ENCODE results near the gene DMBT1. TPM values are rescaled to one million over a fixed set of nuclear protein-coding genes. Genes with fewer than 3 reads are reported as not detected.

Gene DMBT1
- total RNA-seq, result not detected
- not detected for polyA plus RNA-seq

DNA sequence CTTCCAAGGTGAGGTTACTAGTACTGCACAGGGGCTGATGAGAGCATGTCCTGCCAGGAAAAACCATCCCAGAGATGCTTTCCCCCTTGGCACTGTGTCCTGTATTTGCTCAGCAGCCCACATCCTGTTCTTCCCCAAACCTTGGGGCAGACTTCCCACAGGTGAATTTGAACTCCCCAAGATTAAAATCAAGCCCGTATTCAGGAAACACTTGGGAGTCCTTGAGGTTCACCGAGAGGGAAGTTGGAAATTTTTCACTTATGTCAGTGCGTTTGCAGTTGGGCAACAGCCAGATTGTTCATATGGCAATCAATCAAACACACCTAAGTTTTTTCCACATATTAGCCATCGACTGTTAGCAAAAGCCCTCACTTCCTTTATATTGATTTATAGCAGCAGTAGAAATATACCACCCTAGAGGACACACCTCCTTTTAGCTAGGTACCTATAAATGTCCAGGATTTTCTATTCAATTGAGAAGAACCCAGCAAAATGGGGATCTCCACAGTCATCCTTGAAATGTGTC is at the start of gene DMBT1:
DMBT1 (plus strand) TSS at position 476 of the 526 bp plus-strand sequence; CDS start at position 493, 17 bp downstream.
- peaks cover 30 to 54% (median 39%) of the 10 kb centered on the region in 4 donors for H3K4me1 Mint-ChIP-seq
- intact Hi-C loops (cut with micrococcal nuclease), result loop anchor here (10.0 kb wide), 1 partner anchor 574 kb away; the partner anchor contains the start of gene HMX3
- Histone ChIP-seq H3K9me3 (ENCODE audit: control insufficient read depth in 1 of 2, low read length in 2 of 2) (no peaks in the 10 kb centered on the region), H3K4me1 (ENCODE audit: insufficient read depth, low read length) (peaks cover 31% of the 10 kb centered on the region), H3K4me3 (ENCODE audit: low read length in 2 of 2) (no peak within 1 kb of the TSS), H3K27ac (ENCODE audit: low read depth, low read length) (no peak within 1 kb of the TSS), H3K36me3 (ENCODE audit: insufficient read depth, low read length) (no peaks in the 10 kb centered on the region), H3K27me3 (ENCODE audit: insufficient read depth, low read length) (no peaks in the 10 kb centered on the region)
- no peaks in the 10 kb centered on the region for H3K36me3 Mint-ChIP-seq
- no peak for DNase-seq
- no peaks in the 10 kb centered on the region for H3K27me3 Mint-ChIP-seq
- ChIA-PET CTCF (ENCODE audit: partially characterized antibody) (interaction anchor here (1.0 to 1.6 kb wide), 2 partner anchors 8 to 61 kb away, joined by 3 to 4 read pairs; no protein-coding TSS in a partner anchor), POLR2A (ENCODE audit: partially characterized antibody) (no interaction called here)
- H3K4me3 Mint-ChIP-seq, result no peak within 1 kb of the TSS
- no peaks in the 10 kb centered on the region for H3K9me3 Mint-ChIP-seq
- H3K27ac Mint-ChIP-seq, result peak within 1 kb of the TSS in 5 of 7 donors; percentile 16 to 79 (median 38)

DNA sequence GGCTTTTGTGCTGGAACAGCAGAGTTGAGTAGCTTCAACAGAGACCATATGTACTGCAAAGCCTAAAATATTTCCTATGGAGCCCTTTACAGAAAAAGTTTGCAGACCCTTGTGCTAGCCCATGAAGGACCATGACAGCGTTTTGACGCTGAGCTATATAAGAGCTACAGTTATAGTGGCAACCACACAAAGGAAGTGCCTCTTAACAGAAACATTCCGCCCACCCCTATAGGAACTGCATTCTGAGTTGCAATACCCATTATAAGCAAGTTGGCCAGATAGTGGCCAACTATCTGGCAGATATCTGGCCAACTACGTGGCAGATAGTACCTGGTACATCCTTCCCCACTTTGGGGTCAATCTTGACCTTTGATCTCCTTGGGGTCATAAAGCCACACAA is 47.5 kb upstream of the DMBT1 start:
- no peaks in the 10 kb centered on the region for H3K27me3 Mint-ChIP-seq
- Histone ChIP-seq H3K27me3 (ENCODE audit: insufficient read depth, low read length) (no peaks in the 10 kb centered on the region), H3K4me3 (ENCODE audit: low read length in 2 of 2) (no peak overlapping the region), H3K27ac (ENCODE audit: low read depth, low read length) (no peak overlapping the region), H3K4me1 (ENCODE audit: insufficient read depth, low read length) (peaks cover 44% of the 10 kb centered on the region), H3K9me3 (ENCODE audit: control insufficient read depth in 1 of 2, low read length in 2 of 2) (no peaks in the 10 kb centered on the region), H3K36me3 (ENCODE audit: insufficient read depth, low read length) (no peaks in the 10 kb centered on the region)
- H3K27ac Mint-ChIP-seq, result no peak overlapping the region
- intact Hi-C loops (cut with micrococcal nuclease), result no loop called here
- no peaks in the 10 kb centered on the region for H3K9me3 Mint-ChIP-seq
- H3K4me3 Mint-ChIP-seq, result peak overlapping the region in 1 of 8 donors; percentile 35
- peaks cover 31 to 49% (median 43%) of the 10 kb centered on the region in 4 donors for H3K4me1 Mint-ChIP-seq
- no peaks in the 10 kb centered on the region for H3K36me3 Mint-ChIP-seq
- POLR2A ChIA-PET (ENCODE audit: partially characterized antibody), result interaction anchor here (0.7 kb wide), 1 partner anchor 28 kb away, joined by 3 read pairs; no protein-coding TSS in a partner anchor
- CTCF ChIA-PET (ENCODE audit: partially characterized antibody), result interaction anchor here (0.6 to 3.9 kb wide), 6 partner anchors 10 to 1891 kb away, joined by 3 to 27 read pairs (median 3); no protein-coding TSS in a partner anchor
- DNase-seq, result no peak

DNA sequence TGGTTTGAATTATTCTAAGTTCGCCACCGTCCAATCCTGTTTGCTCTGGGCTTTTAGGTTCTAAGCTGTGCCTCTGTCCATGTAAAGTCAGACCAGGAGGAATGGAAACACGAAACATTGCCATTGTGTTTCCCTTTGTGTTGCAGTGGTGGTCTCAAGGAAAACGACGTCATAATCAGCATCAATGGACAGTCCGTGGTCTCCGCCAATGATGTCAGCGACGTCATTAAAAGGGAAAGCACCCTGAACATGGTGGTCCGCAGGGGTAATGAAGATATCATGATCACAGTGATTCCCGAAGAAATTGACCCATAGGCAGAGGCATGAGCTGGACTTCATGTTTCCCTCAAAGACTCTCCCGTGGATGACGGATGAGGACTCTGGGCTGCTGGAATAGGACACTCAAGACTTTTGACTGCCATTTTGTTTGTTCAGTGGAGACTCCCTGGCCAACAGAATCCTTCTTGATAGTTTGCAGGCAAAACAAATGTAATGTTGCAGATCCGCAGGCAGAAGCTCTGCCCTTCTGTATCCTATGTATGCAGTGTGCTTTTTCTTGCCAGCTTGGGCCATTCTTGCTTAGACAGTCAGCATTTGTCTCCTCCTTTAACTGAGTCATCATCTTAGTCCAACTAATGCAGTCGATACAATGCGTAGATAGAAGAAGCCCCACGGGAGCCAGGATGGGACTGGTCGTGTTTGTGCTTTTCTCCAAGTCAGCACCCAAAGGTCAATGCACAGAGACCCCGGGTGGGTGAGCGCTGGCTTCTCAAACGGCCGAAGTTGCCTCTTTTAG is 46.3 kb upstream of the DMBT1 start:
- no peaks in the 10 kb centered on the region for H3K9me3 Mint-ChIP-seq
- Histone ChIP-seq H3K27me3 (ENCODE audit: insufficient read depth, low read length) (no peaks in the 10 kb centered on the region), H3K9me3 (ENCODE audit: control insufficient read depth in 1 of 2, low read length in 2 of 2) (no peaks in the 10 kb centered on the region), H3K4me1 (ENCODE audit: insufficient read depth, low read length) (peaks cover 44% of the 10 kb centered on the region), H3K4me3 (ENCODE audit: low read length in 2 of 2) (no peak overlapping the region), H3K36me3 (ENCODE audit: insufficient read depth, low read length) (no peaks in the 10 kb centered on the region), H3K27ac (ENCODE audit: low read depth, low read length) (no peak overlapping the region)
- no peak for DNase-seq
- H3K4me3 Mint-ChIP-seq, result peak overlapping the region in 2 of 8 donors; percentile 4 to 29
- intact Hi-C loops (cut with micrococcal nuclease), result no loop called here
- peaks cover 31 to 57% (median 45%) of the 10 kb centered on the region in 4 donors for H3K4me1 Mint-ChIP-seq
- no peaks in the 10 kb centered on the region for H3K36me3 Mint-ChIP-seq
- no peaks in the 10 kb centered on the region for H3K27me3 Mint-ChIP-seq
- CTCF ChIA-PET (ENCODE audit: partially characterized antibody), result interaction anchor here (0.9 to 4.3 kb wide), 6 partner anchors 16 to 173 kb away, joined by 3 to 50 read pairs (median 4); no protein-coding TSS in a partner anchor
- POLR2A ChIA-PET (ENCODE audit: partially characterized antibody), result interaction anchor here (0.7 to 3.9 kb wide), 5 partner anchors 18 to 140 kb away, joined by 3 to 17 read pairs (median 6); partner anchors contain the start of gene PLEKHA1
- H3K27ac Mint-ChIP-seq, result no peak overlapping the region

DNA sequence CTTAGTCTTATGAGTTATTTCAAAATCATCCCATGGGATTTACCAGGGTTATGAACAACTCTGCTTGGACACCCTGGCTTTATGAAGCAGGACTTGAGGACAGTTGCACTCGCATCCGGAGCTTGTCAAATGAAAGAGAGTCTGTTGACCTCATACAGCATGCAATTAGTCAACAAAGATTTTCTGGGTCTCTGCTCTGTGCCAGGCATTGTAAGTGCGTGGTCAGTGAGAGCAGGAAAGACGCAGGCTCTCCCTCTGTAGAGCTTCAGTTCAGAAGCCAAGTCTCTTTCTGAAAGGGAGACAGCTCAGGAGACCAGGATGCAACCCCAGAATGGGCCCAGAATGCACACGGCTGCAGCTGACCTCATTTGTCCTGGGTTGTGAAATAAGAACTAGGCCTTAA is 45.5 kb upstream of the DMBT1 start:
- ChIA-PET CTCF (ENCODE audit: partially characterized antibody) (interaction anchor here (0.9 to 4.3 kb wide), 7 partner anchors 16 to 216 kb away, joined by 3 to 50 read pairs (median 4); no protein-coding TSS in a partner anchor), POLR2A (ENCODE audit: partially characterized antibody) (interaction anchor here (0.7 to 3.9 kb wide), 7 partner anchors 19 to 141 kb away, joined by 3 to 17 read pairs (median 9); partner anchors contain the start of gene PLEKHA1)
- H3K4me1 Mint-ChIP-seq, result peaks cover 31 to 58% (median 45%) of the 10 kb centered on the region in 4 donors
- H3K36me3 Mint-ChIP-seq, result no peaks in the 10 kb centered on the region
- Histone ChIP-seq H3K27ac (ENCODE audit: low read depth, low read length) (no peak overlapping the region), H3K4me3 (ENCODE audit: low read length in 2 of 2) (no peak overlapping the region), H3K36me3 (ENCODE audit: insufficient read depth, low read length) (no peaks in the 10 kb centered on the region), H3K4me1 (ENCODE audit: insufficient read depth, low read length) (peaks cover 44% of the 10 kb centered on the region), H3K9me3 (ENCODE audit: control insufficient read depth in 1 of 2, low read length in 2 of 2) (no peaks in the 10 kb centered on the region), H3K27me3 (ENCODE audit: insufficient read depth, low read length) (no peaks in the 10 kb centered on the region)
- H3K27me3 Mint-ChIP-seq, result no peaks in the 10 kb centered on the region
- peak overlapping the region in 3 of 8 donors; percentile 29 to 83 (median 35) for H3K4me3 Mint-ChIP-seq
- intact Hi-C loops (cut with micrococcal nuclease), result loop anchor here (5.0 kb wide), 2 partner anchors 37 to 53 kb away; partner anchors contain the start of gene HTRA1
- peak overlapping the region in 4 of 7 donors; percentile 25 to 81 (median 54) for H3K27ac Mint-ChIP-seq
- H3K9me3 Mint-ChIP-seq, result no peaks in the 10 kb centered on the region
- DNase-seq, result no peak

DNA sequence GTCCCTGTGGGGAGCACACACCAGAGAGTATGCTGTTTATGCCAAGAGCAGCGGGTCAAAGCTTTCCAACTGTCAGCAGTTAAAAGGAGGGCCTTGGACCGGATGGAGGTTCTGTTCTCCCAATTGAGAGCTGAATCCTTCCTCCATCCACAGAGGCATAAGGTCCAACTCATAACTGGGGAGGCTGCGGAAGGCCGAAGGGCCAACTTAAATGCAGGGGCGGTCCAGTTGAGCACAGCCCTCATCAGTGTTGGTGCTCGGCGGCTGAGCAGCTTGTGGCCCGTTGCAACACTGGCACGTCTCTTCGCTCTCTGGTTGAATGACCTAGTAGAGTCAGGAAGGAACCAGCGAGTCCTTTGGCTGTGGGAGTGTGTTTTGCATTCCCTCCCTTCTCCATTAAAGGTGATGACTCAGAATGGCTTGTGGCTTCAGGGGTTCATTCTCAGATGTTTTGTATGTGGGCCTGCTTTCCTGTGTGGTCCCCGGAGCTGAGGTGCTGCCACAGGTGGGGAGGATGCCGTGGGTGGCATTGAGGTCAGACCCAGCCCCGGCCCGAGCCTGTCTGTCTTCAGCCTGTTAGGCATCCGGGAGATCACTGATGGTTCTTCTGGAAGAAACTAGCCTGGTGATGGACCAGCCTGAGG is 44.8 kb upstream of the DMBT1 start:
- no peaks in the 10 kb centered on the region for H3K36me3 ChIP-seq (ENCODE audit: insufficient read depth, low read length)
- H3K4me3 ChIP-seq (ENCODE audit: low read length in 2 of 2), result no peak overlapping the region
- Mint-ChIP-seq H3K4me3 (peak overlapping the region in 7 of 8 donors; percentile 52 to 83 (median 70)), H3K27ac (peak overlapping the region; percentile 19 to 87 (median 54)), H3K27me3 (no peaks in the 10 kb centered on the region), H3K36me3 (no peaks in the 10 kb centered on the region), H3K9me3 (no peaks in the 10 kb centered on the region), H3K4me1 (peaks cover 31 to 58% (median 45%) of the 10 kb centered on the region in 4 donors)
- peak; percentile 73 to 80 (median 79) for DNase-seq
- intact Hi-C loops (cut with micrococcal nuclease), result loop anchor here (2.0 to 5.0 kb wide), 4 partner anchors 19 to 53 kb away; partner anchors contain the start of gene HTRA1
- H3K4me1 ChIP-seq (ENCODE audit: insufficient read depth, low read length), result peaks cover 44% of the 10 kb centered on the region
- H3K27me3 ChIP-seq (ENCODE audit: insufficient read depth, low read length), result no peaks in the 10 kb centered on the region
- no peak overlapping the region for H3K27ac ChIP-seq (ENCODE audit: low read depth, low read length)
- ChIA-PET CTCF (ENCODE audit: partially characterized antibody) (interaction anchor here (0.7 to 4.3 kb wide), 8 partner anchors 9 to 217 kb away, joined by 3 to 50 read pairs (median 4); no protein-coding TSS in a partner anchor), POLR2A (ENCODE audit: partially characterized antibody) (interaction anchor here (0.6 to 3.9 kb wide), 10 partner anchors 12 to 141 kb away, joined by 3 to 17 read pairs (median 6); partner anchors contain the start of gene PLEKHA1)
- H3K9me3 ChIP-seq (ENCODE audit: control insufficient read depth in 1 of 2, low read length in 2 of 2), result no peaks in the 10 kb centered on the region

DNA sequence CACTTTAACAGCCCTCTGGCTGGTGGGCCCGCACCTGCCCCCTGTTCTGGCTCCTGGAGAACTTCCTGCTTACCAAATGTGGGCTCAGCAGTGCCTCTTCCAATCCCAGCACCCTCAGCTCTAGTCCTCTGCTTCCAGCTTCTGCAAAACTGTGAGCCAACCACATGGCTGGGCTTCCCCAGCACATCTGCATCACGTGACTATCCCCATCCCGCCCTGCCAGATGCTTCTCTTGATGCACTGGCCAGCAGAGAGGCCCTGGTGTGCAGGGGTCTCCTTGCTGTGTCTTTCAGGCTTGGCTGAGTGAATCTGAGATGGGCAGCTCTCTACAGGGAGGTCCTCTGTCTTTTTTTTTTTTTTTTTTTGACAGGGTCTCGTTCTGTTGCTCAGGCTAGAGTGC is 43.8 kb upstream of the DMBT1 start:
- no peaks in the 10 kb centered on the region for H3K27me3 ChIP-seq (ENCODE audit: insufficient read depth, low read length)
- Mint-ChIP-seq H3K4me3 (peak overlapping the region in 7 of 8 donors; percentile 8 to 83 (median 53)), H3K27ac (peak overlapping the region in 5 of 7 donors; percentile 7 to 81 (median 62)), H3K27me3 (no peaks in the 10 kb centered on the region), H3K36me3 (no peaks in the 10 kb centered on the region), H3K4me1 (peaks cover 31 to 58% (median 45%) of the 10 kb centered on the region in 4 donors), H3K9me3 (no peaks in the 10 kb centered on the region)
- no peak for DNase-seq
- intact Hi-C loops (cut with micrococcal nuclease), result loop anchor here (2.0 to 5.0 kb wide), 4 partner anchors 20 to 54 kb away; partner anchors contain the start of gene HTRA1
- no peak overlapping the region for H3K27ac ChIP-seq (ENCODE audit: low read depth, low read length)
- peaks cover 44% of the 10 kb centered on the region for H3K4me1 ChIP-seq (ENCODE audit: insufficient read depth, low read length)
- H3K9me3 ChIP-seq (ENCODE audit: control insufficient read depth in 1 of 2, low read length in 2 of 2), result no peaks in the 10 kb centered on the region
- no peak overlapping the region for H3K4me3 ChIP-seq (ENCODE audit: low read length in 2 of 2)
- ChIA-PET CTCF (ENCODE audit: partially characterized antibody) (interaction anchor here (0.9 to 4.3 kb wide), 3 partner anchors 9 to 49 kb away, joined by 3 to 50 read pairs (median 4); no protein-coding TSS in a partner anchor), POLR2A (ENCODE audit: partially characterized antibody) (interaction anchor here (0.9 to 3.9 kb wide), 6 partner anchors 20 to 49 kb away, joined by 3 to 17 read pairs (median 8); no protein-coding TSS in a partner anchor)
- no peaks in the 10 kb centered on the region for H3K36me3 ChIP-seq (ENCODE audit: insufficient read depth, low read length)
